ENCODE results near the gene AGBL4.

- TF ChIP-seq, protein P1, sequence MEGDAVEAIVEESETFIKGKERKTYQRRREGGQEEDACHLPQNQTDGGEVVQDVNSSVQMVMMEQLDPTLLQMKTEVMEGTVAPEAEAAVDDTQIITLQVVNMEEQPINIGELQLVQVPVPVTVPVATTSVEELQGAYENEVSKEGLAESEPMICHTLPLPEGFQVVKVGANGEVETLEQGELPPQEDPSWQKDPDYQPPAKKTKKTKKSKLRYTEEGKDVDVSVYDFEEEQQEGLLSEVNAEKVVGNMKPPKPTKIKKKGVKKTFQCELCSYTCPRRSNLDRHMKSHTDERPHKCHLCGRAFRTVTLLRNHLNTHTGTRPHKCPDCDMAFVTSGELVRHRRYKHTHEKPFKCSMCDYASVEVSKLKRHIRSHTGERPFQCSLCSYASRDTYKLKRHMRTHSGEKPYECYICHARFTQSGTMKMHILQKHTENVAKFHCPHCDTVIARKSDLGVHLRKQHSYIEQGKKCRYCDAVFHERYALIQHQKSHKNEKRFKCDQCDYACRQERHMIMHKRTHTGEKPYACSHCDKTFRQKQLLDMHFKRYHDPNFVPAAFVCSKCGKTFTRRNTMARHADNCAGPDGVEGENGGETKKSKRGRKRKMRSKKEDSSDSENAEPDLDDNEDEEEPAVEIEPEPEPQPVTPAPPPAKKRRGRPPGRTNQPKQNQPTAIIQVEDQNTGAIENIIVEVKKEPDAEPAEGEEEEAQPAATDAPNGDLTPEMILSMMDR (conservative IDR thresholded peaks at IDR 0.05; ENCODE audit: low read depth, low read length): no peak
- TF ChIP-seq EZH2phosphoT487 (IDR thresholded peaks at IDR 0.05; ENCODE audit: borderline replicate concordance, low read length): no peak
These were observed 819.0 kb downstream of the AGBL4 start for GRCh38 chr1:49204720-49205119.
